NT2/D1 (cell line): Measurements from ENCODE around the gene RIBC2.
"Not testable (repeated sequence)": the region's sequence is repeated elsewhere in the genome, so short reads cannot be mapped to it uniquely, and the experiment has no call there.

Source experiments
- DNase-seq: peaks from one replicate; pipeline ENCODE4 v3.0.0-alpha.2; 2011; ENCODE audit warnings: low read depth, low spot score
- H3K27me3 ChIP-seq: 2 replicates; pipeline ENCODE4 v1.6.0; 2011; ENCODE audit warnings: mild to moderate bottlenecking; ENCODE audit not compliant: insufficient read length, insufficient read depth
- H3K36me3 ChIP-seq: 2 replicates; pipeline ENCODE4 v1.6.1; 2011; ENCODE audit warnings: mild to moderate bottlenecking, low read length, mixed read lengths; ENCODE audit not compliant: insufficient read depth, insufficient read length
- H3K4me1 ChIP-seq: 2 replicates; pipeline ENCODE4 v1.5.1; 2011; ENCODE audit not compliant: insufficient read depth, insufficient read length
- H3K4me3 ChIP-seq: 2 replicates; pipeline ENCODE4 v1.5.1; 2011; ENCODE audit warnings: low read depth; ENCODE audit not compliant: insufficient read length
- H3K9ac ChIP-seq: 2 replicates; pipeline ENCODE4 v1.6.0; 2011; ENCODE audit warnings: low read depth; ENCODE audit not compliant: insufficient read length
- H3K9me3 ChIP-seq: 2 replicates; pipeline ENCODE4 v1.5.1; 2011; ENCODE audit warnings: mild to moderate bottlenecking, low read length; ENCODE audit not compliant: insufficient read depth
- SUZ12 ChIP-seq: IDR thresholded peaks from 2 replicates; pipeline ENCODE4 v1.6.1; 2011; ENCODE audit not compliant: insufficient read length, insufficient read depth; ENCODE audit errors: extremely low read depth
- YY1 ChIP-seq: IDR thresholded peaks from 2 replicates; pipeline ENCODE4 v1.6.1; 2011; ENCODE audit not compliant: insufficient read length, insufficient read depth
- ZNF274 ChIP-seq: IDR thresholded peaks from 2 replicates; pipeline ENCODE4 v1.6.1; 2011; ENCODE audit warnings: mild to moderate bottlenecking, low read depth, low read length

The RIBC2 gene

GRCh38 chr22:45444168-45444567 lies 30.7 kb downstream of the RIBC2 start:
- H3K4me3 ChIP-seq, result no peak overlapping the region

GRCh38 chr22:45445031-45445710 lies 31.7 kb downstream of the RIBC2 start:
- no peak overlapping the region for H3K9ac ChIP-seq
- H3K4me1 ChIP-seq, result no peaks in the 10 kb centered on the region
- TF ChIP-seq ZNF274, result no peak
- no peak for TF ChIP-seq SUZ12
- TF ChIP-seq YY1, result no peak

More at GRCh38 chr22:45444168-45444567, 30.7 kb downstream of the RIBC2 start:
- H3K36me3 ChIP-seq, result no peaks in the 10 kb centered on the region
- TF ChIP-seq YY1 (no peak), SUZ12 (no peak), ZNF274 (no peak)
- H3K9me3 ChIP-seq, result no peaks in the 10 kb centered on the region
- DNase-seq, result no peak
- no peaks in the 10 kb centered on the region for H3K4me1 ChIP-seq
- H3K27me3 ChIP-seq, result no peaks in the 10 kb centered on the region
- H3K9ac ChIP-seq, result no peak overlapping the region

DNA sequence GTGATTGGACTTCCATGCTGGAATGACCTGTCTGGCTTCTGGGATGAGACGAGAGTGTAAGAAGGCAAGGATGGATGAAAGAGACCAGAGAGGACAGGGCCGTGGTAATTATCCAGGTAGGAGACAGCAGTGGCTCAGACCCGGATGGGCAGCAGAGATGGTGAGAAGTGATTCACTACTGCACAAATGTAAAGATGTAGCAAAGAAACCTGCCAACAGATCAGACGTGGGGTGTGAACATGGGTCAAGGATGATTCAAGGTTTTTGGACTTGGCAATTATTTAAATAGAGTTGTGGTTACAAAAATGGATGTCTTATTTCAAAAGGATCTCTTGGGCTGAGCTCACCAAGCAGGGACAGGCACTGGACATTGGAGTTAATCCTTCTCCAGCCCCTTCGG lies 32.7 kb downstream of the RIBC2 start:
- Histone ChIP-seq H3K9me3 (no peaks in the 10 kb centered on the region), H3K4me1 (no peaks in the 10 kb centered on the region), H3K4me3 (no peak overlapping the region), H3K9ac (no peak overlapping the region), H3K36me3 (no peaks in the 10 kb centered on the region), H3K27me3 (no peaks in the 10 kb centered on the region)
- TF ChIP-seq SUZ12, result no peak
- TF ChIP-seq ZNF274, result no peak
- TF ChIP-seq YY1, result no peak
- no peak for DNase-seq

More at GRCh38 chr22:45445031-45445710, 31.7 kb downstream of the RIBC2 start:
- no peak overlapping the region for H3K4me3 ChIP-seq
- no peak for DNase-seq
- H3K9me3 ChIP-seq, result no peaks in the 10 kb centered on the region
- no peaks in the 10 kb centered on the region for H3K36me3 ChIP-seq
- no peaks in the 10 kb centered on the region for H3K27me3 ChIP-seq

- not testable (repeated sequence) for H3K4me3 ChIP-seq, H3K27me3 ChIP-seq, H3K36me3 ChIP-seq, H3K9ac ChIP-seq, H3K9me3 ChIP-seq, DNase-seq, H3K4me1 ChIP-seq
Observed at GRCh38 chr22:45447596-45447995, 34.1 kb downstream of the RIBC2 start.

- DNase-seq, result no peak
- Histone ChIP-seq H3K9ac (no peak overlapping the region), H3K9me3 (no peaks in the 10 kb centered on the region), H3K36me3 (no peaks in the 10 kb centered on the region), H3K4me3 (no peak overlapping the region), H3K27me3 (no peaks in the 10 kb centered on the region), H3K4me1 (no peaks in the 10 kb centered on the region)
- no peak for TF ChIP-seq YY1
- no peak for TF ChIP-seq ZNF274
- no peak for TF ChIP-seq SUZ12
Observed at GRCh38 chr22:45448431-45448830, 34.9 kb downstream of the RIBC2 start.

DNA sequence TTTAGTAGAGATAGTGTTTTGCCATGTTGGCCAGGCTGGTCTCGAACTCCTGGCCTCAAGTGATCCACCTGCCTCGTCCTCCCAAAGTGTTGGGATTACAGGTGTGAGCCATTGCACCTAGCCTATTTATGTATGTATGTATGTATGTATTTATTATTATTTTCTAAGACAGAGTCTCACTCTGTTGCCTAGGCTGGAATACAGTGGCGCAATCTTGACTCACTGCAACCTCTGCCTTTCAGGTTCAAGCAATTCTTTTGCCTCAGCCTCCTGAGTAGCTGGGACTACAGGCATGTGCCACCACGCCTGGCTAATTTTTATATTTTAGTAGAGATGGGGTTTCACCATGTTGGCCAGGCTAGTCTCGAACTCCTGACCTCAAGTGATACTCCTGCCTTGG lies 35.9 kb downstream of the RIBC2 start:
- not testable (repeated sequence) for H3K4me3 ChIP-seq, DNase-seq, H3K9ac ChIP-seq, H3K4me1 ChIP-seq, H3K9me3 ChIP-seq, H3K27me3 ChIP-seq, H3K36me3 ChIP-seq

DNA sequence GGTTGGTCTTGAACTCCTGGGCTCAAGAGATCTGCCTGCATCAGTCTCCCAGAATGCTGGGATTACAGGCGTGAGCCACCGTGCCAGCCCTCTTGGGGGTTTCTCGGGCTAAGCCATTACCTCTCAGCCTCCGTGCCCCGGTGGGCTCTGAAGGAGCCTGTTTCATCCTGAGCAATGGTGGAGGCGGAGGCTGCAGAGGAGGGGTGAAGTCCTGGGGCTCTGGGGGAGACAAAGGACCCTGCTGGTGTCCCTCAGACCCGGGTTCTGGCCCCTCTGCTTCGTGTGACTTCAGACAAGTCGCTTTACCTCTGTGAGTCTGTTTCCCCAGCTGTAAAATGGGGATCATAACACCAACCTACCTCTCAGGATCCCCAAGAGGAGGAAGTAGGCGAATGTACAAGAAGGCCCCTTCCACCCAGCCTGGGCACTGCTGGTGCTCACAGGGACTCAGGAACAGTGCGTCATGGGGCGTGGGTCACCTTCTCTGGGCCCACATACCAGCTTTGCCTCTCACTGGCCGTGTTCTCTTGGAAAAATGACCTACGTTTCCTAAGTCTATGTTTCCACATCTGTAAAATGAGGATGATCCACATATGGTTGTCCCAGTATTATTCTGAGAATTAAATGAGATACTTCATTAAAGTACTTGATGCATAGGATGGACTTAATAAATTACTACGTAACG lies 36.8 kb downstream of the RIBC2 start:
- Histone ChIP-seq H3K4me1 (no peaks in the 10 kb centered on the region), H3K9me3 (no peaks in the 10 kb centered on the region), H3K9ac (no peak overlapping the region), H3K36me3 (no peaks in the 10 kb centered on the region), H3K4me3 (no peak overlapping the region), H3K27me3 (no peaks in the 10 kb centered on the region)
- TF ChIP-seq SUZ12, result no peak
- TF ChIP-seq ZNF274, result no peak
- no peak for TF ChIP-seq YY1
- no peak for DNase-seq
